C4-2B (cell line): ENCODE data around the gene CIDEA.

Experiments used
- H3K27ac ChIP-seq: fragments of 450-650 bp; 2 replicates; pipeline ENCODE4 v1.5.1; 2017
- ZFX ChIP-seq: fragments of 450-650 bp; IDR thresholded peaks from 2 replicates; pipeline ENCODE4 v1.6.1; 2017
- TF ChIP-seq, protein P1 (sequence below): fragments of 450-650 bp; conservative IDR thresholded peaks from 2 replicates; pipeline ENCODE4 v1.5.1; 2017; ENCODE audit warnings: mild to moderate bottlenecking

Gene CIDEA

DNA sequence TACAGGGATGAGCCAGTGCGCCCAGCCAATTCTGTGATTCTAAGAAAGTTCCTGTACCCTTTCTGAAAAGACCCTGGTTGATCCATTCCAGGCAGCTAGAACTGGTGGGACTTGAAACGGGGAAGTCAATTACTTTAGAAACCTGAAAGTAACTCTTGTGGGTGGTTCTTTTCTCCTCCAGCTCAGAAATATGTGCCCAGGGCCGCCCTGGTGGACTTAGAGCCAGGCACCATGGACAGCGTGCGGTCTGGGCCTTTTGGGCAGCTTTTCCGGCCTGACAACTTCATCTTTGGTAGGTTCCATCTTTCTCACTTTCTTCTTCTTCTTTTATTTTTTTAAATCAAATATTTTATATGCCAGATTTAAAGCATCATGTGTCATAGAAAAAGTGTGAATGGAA is 56.6 kb downstream of the CIDEA start:
- no peak overlapping the region for H3K27ac ChIP-seq

DNA sequence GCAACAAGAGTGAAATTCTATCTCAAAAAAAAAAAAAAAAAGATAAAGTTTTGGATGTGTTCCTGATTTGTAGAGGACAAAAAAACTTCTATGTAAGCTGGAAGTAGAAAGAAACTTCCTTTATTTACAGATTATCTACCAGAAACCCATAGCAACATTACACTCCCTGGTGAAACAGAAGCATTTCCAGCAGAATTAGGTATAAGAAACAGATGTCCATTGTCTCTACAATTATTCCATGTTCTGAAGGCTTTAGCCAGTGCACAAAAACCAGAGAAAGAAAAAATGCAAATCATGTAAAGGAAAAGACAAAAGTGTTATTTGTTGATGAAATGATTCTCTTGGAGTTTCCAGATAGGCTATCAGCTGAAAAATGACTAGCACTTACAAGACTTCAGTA is 58.8 kb downstream of the CIDEA start:
- H3K27ac ChIP-seq = no peak overlapping the region

More for the DNA sequence above, 56.6 kb downstream of the CIDEA start:
- TF ChIP-seq ZFX = no peak
- TF ChIP-seq, protein P1, sequence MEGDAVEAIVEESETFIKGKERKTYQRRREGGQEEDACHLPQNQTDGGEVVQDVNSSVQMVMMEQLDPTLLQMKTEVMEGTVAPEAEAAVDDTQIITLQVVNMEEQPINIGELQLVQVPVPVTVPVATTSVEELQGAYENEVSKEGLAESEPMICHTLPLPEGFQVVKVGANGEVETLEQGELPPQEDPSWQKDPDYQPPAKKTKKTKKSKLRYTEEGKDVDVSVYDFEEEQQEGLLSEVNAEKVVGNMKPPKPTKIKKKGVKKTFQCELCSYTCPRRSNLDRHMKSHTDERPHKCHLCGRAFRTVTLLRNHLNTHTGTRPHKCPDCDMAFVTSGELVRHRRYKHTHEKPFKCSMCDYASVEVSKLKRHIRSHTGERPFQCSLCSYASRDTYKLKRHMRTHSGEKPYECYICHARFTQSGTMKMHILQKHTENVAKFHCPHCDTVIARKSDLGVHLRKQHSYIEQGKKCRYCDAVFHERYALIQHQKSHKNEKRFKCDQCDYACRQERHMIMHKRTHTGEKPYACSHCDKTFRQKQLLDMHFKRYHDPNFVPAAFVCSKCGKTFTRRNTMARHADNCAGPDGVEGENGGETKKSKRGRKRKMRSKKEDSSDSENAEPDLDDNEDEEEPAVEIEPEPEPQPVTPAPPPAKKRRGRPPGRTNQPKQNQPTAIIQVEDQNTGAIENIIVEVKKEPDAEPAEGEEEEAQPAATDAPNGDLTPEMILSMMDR = no peak

DNA sequence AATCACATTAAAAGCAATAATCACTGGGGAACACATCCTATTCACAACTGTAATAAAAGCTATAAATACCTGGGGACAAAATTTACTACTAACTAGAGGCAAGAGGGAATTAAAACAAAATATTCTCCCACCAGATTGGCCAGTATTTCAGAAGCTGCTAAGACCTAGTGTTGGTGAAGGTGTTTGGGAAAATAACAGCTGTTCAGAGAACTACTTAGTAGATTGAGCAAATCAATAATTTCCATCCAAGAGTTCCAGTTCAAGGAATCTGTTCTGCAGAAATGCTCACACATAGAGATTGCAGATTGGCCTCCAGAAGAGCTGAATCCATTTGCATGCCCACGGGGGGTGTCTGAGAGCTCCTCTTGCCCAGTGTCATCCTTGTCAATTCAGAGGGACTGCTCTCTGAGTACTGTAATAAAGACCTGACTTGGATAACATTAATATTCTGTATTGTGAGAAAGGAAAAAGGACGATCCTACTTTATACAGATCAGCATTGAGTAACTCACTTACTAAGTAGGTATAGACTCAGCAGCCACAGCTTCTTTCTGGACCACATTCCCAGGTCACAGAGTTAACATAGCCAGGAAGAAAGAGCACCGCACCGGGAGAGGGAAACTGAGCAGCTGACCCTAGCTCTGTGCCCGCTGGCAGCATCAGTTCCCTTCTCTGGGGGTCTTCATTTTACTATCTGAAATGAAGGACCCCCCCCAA is 59.5 kb downstream of the CIDEA start:
- TF ChIP-seq ZFX = no peak
- TF ChIP-seq, protein P1 = no peak
- no peak overlapping the region for H3K27ac ChIP-seq

More for the DNA sequence above, 58.8 kb downstream of the CIDEA start:
- TF ChIP-seq, protein P1 = no peak
- no peak for TF ChIP-seq ZFX

DNA sequence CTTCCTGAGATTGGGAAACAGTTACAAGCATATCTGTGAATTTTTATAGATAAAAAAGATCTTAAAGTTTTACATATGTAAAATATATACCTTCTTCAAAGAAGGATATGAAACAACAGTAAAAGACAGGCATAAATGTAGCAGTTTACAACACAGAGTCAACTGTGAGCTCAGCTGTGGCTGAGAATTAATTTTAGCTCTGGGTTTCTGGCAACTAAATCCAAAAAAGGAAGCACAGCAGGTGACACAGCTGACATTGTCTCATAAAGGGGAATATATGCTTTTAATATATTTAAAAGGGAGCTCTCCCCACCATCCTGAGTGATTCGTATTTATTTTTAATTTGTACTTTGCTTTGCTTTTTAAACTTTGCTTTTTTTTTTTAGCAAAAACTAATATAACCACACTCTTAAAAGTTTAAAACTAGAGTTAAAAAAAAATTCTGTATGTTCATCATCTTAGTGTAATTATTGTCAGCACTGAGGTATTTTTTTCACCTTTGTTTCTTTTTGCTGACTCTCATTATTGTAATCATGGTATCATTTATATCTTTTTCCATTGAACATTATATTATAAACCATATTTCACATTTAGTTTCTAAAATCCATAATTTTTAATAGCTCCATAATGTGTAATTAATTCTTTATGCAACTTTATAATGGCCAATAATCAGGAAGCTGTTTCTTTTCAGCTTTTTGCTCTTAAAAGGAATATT is 60.6 kb downstream of the CIDEA start:
- no peak for TF ChIP-seq ZFX
- TF ChIP-seq, protein P1 = no peak
- H3K27ac ChIP-seq = no peak overlapping the region

DNA sequence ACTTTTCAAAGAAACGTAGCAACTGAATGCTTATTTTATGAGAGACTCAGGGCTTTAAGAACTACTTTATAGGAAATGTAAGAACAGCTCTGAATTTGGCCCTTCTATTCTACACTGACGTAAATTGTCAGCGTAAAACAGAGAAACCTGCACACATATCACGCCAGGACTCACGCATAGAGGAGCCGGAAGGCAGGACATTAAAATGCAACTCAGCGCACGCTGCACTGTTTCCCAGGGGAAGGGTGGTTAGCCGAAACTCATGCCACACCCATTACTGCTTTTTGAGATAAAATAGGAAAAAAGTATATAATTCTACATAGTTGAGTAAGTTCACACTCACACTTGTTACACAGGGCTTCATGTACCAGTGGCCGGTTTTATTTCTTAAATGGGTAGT is 61.3 kb downstream of the CIDEA start:
- TF ChIP-seq, protein P1 = no peak
- no peak for TF ChIP-seq ZFX
- H3K27ac ChIP-seq = no peak overlapping the region

DNA sequence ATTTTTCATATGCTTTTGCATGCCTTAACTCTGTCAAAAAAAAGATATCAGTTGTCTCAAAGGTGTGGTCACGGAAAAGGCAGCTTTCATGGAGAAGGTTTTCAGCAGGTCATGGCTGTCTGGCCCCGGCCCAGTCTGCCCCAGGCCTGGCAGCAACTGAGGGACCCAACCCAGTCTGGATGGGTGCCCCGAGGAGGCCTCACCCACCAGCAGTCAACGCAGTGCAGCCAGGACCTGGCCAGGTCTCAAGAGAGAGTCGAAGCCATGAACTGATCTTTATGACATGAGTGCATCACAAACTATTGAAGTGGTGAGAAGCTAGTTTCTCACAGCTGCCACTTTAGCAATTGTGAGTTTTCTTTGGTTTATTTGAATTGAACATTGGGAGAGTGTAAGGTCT is 61.8 kb downstream of the CIDEA start:
- H3K27ac ChIP-seq = no peak overlapping the region
- no peak for TF ChIP-seq ZFX
- TF ChIP-seq, protein P1 = no peak

DNA sequence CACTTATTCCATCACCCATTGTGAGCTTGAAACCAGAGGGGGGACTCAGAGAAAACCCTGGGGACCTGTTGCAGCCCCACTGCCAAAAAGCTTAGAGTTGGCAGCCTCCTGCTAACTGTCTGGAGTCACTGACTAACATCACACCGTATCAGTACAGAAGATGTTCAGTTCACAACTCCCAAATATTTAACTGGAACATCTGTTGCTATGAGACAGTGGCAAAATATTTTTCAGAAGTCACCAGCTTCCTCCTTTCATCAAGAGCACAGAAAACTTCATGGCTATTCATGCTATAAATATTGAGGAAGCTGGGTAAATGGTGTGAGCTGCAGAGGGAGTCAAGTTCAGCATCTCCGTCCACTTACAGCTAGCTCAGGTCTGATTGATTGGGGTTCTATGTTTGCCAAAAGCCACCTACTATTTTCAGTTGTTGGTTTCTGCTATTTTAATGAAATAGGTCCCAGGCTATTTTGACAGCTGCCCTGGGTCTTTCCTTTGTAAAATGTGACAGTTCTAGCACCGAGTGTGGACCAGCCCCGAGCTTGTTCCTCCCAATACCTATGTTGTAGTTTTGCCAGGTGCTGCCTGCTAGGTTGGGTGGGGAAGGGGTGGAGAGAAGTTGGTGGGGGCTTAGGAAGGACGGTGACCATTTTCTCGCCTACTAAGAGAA is 63.6 kb downstream of the CIDEA start:
- H3K27ac ChIP-seq = no peak overlapping the region
- TF ChIP-seq, protein P1 = no peak
- TF ChIP-seq ZFX = no peak
